Astrocyte (in vitro differentiated cells and primary cell): Measurements from ENCODE around the gene ZNF778. TPM values are rescaled to one million over a fixed set of nuclear protein-coding genes. Genes with fewer than 3 reads are reported as not detected.
"Not testable (repeated sequence)": the region's sequence is repeated elsewhere in the genome, so short reads cannot be mapped to it uniquely, and the experiment has no call there.

Experiments used
- DNase-seq: peaks from one replicate; pipeline ENCODE4 v3.0.0-alpha.2; 2010; ENCODE audit warnings: low read depth
- FAIRE-seq: peaks from 2 replicates; lab custom pipeline; 2011; peaks lifted over from hg19 to GRCh38; lab: Jason Lieb, UNC
- H2AFZ ChIP-seq: 2 replicates; pipeline ENCODE4 v1.6.0; 2012; ENCODE audit warnings: low read depth, low read length, inconsistent platforms
- H3K27ac ChIP-seq: 2 replicates; pipeline ENCODE4 v1.5.1; 2011; ENCODE audit warnings: low read depth, low read length, inconsistent platforms
- H3K27me3 ChIP-seq: 2 replicates; pipeline ENCODE4 v1.6.0; 2011; ENCODE audit warnings: low read length, inconsistent platforms; ENCODE audit not compliant: insufficient read depth
- H3K36me3 ChIP-seq: 2 replicates; pipeline ENCODE4 v1.5.1; 2011; ENCODE audit warnings: low read length, inconsistent platforms; ENCODE audit not compliant: insufficient read depth
- H3K4me1 ChIP-seq: 2 replicates; pipeline ENCODE4 v1.5.1; 2011; ENCODE audit warnings: low read length, inconsistent platforms; ENCODE audit not compliant: insufficient read depth
- H3K4me2 ChIP-seq: 2 replicates; pipeline ENCODE4 v1.6.0; 2012; ENCODE audit warnings: low read length, inconsistent platforms
- H3K4me3 ChIP-seq: 2 replicates; pipeline ENCODE4 v1.5.1; 2011; ENCODE audit warnings: low read depth, mild to moderate bottlenecking, low read length, inconsistent platforms; ENCODE audit not compliant: insufficient read depth
- H3K79me2 ChIP-seq: 2 replicates; pipeline ENCODE4 v1.6.0; 2012; ENCODE audit warnings: mild to moderate bottlenecking, low read length, inconsistent platforms; ENCODE audit not compliant: insufficient read depth
- H3K9ac ChIP-seq: 2 replicates; pipeline ENCODE4 v1.6.0; 2012; ENCODE audit warnings: mild to moderate bottlenecking, low read length, inconsistent platforms
- H3K9me3 ChIP-seq: 2 replicates; pipeline ENCODE4 v1.5.1; 2012; ENCODE audit warnings: low read depth, mild to moderate bottlenecking, low read length, inconsistent platforms; ENCODE audit not compliant: insufficient read depth
- H4K20me1 ChIP-seq: 2 replicates; pipeline ENCODE4 v1.6.0; 2012; ENCODE audit warnings: low read length, inconsistent platforms; ENCODE audit not compliant: insufficient read depth
- H3K27ac Mint-ChIP-seq: one replicate; pipeline ENCODE4 v1.8.0; 2021; ENCODE audit warnings: mild to moderate bottlenecking, mixed read lengths; ENCODE audit not compliant: unreplicated experiment
- H3K27me3 Mint-ChIP-seq: one replicate; pipeline ENCODE4 v1.8.0; 2021; ENCODE audit warnings: low read depth, mixed read lengths; ENCODE audit not compliant: unreplicated experiment
- H3K36me3 Mint-ChIP-seq: one replicate; pipeline ENCODE4 v1.8.0; 2021; ENCODE audit warnings: low read depth, mixed read lengths; ENCODE audit not compliant: unreplicated experiment
- H3K4me1 Mint-ChIP-seq: one replicate; pipeline ENCODE4 v1.8.0; 2021; ENCODE audit warnings: low read depth, mixed read lengths; ENCODE audit not compliant: unreplicated experiment
- H3K4me3 Mint-ChIP-seq: one replicate; pipeline ENCODE4 v1.8.0; 2021; ENCODE audit warnings: mild to moderate bottlenecking, moderate library complexity, mixed read lengths; ENCODE audit not compliant: unreplicated experiment
- H3K9me3 Mint-ChIP-seq: one replicate; pipeline ENCODE4 v1.8.0; 2021; ENCODE audit warnings: mild to moderate bottlenecking, mixed read lengths; ENCODE audit not compliant: unreplicated experiment
- CTCF ChIP-seq: IDR thresholded peaks from 2 replicates; pipeline ENCODE4 v1.5.1; 2011; ENCODE audit warnings: low read depth, mild to moderate bottlenecking, inconsistent platforms, low read length, moderate library complexity; ENCODE audit not compliant: insufficient read depth
- EZH2 ChIP-seq: IDR thresholded peaks from 2 replicates; pipeline ENCODE4 v1.6.1; 2012; ENCODE audit warnings: mild to moderate bottlenecking, low read length, inconsistent platforms; ENCODE audit not compliant: insufficient read depth
- total RNA-seq: library from RNA; stranded (reverse); gene quantifications from 2 replicates; pipeline ENCODE4 v1.2.1, GENCODE V29; 2021

The ZNF778 gene
- total RNA-seq, 1 donor from 2014 or later = 15.5 TPM

- Histone ChIP-seq H3K36me3 (no peaks in the 10 kb centered on the region), H3K9ac (no peak overlapping the region), H2AFZ (no peak overlapping the region), H3K4me1 (no peaks in the 10 kb centered on the region), H3K4me2 (no peak overlapping the region), H3K27me3 (peaks cover 4% of the 10 kb centered on the region), H3K4me3 (no peak overlapping the region), H3K27ac (no peak overlapping the region), H3K9me3 (no peaks in the 10 kb centered on the region), H4K20me1 (peaks cover 6% of the 10 kb centered on the region), H3K79me2 (no peaks in the 10 kb centered on the region)
- peaks cover 19% of the 10 kb centered on the region for H3K27me3 Mint-ChIP-seq
- no peak for TF ChIP-seq EZH2
- TF ChIP-seq CTCF = no peak
- no peaks in the 10 kb centered on the region for H3K4me1 Mint-ChIP-seq
- FAIRE-seq = no peak
- H3K9me3 Mint-ChIP-seq = no peaks in the 10 kb centered on the region
- DNase-seq = no peak
- no peak overlapping the region for H3K4me3 Mint-ChIP-seq
- H3K36me3 Mint-ChIP-seq = no peaks in the 10 kb centered on the region
- H3K27ac Mint-ChIP-seq = no peak overlapping the region
These were observed 32.9 kb upstream of the ZNF778 start for GRCh38 chr16:89184677-89184932.

GRCh38 chr16:89184933-89185794 lies 32.3 kb upstream of the ZNF778 start:
- Histone ChIP-seq H3K4me2 (no peak overlapping the region), H3K27me3 (peaks cover 4% of the 10 kb centered on the region), H3K9me3 (no peaks in the 10 kb centered on the region), H3K36me3 (no peaks in the 10 kb centered on the region), H4K20me1 (peaks cover 6% of the 10 kb centered on the region), H3K27ac (no peak overlapping the region), H3K4me3 (no peak overlapping the region), H3K9ac (no peak overlapping the region), H3K4me1 (no peaks in the 10 kb centered on the region), H3K79me2 (no peaks in the 10 kb centered on the region), H2AFZ (no peak overlapping the region)
- no peak for DNase-seq
- Mint-ChIP-seq H3K27ac (no peak overlapping the region), H3K4me1 (no peaks in the 10 kb centered on the region), H3K27me3 (peaks cover 17% of the 10 kb centered on the region), H3K4me3 (no peak overlapping the region), H3K9me3 (no peaks in the 10 kb centered on the region), H3K36me3 (no peaks in the 10 kb centered on the region)
- no peak for FAIRE-seq
- TF ChIP-seq CTCF (no peak), EZH2 (no peak)

- not testable (repeated sequence) for H3K36me3 ChIP-seq, H3K4me1 ChIP-seq, FAIRE-seq, H3K79me2 ChIP-seq, H3K4me1 Mint-ChIP-seq, H3K9me3 ChIP-seq, DNase-seq, H4K20me1 ChIP-seq, H3K27ac Mint-ChIP-seq, H3K36me3 Mint-ChIP-seq, H3K4me2 ChIP-seq, H3K9ac ChIP-seq, H3K4me3 ChIP-seq, H3K27ac ChIP-seq, H3K27me3 ChIP-seq, H2AFZ ChIP-seq, H3K9me3 Mint-ChIP-seq, H3K4me3 Mint-ChIP-seq
- peaks cover 18% of the 10 kb centered on the region for H3K27me3 Mint-ChIP-seq
These were observed 31.5 kb upstream of the ZNF778 start for GRCh38 chr16:89185887-89186592.

- not testable (repeated sequence) for H3K27ac Mint-ChIP-seq, H3K9me3 Mint-ChIP-seq, DNase-seq, H3K4me3 ChIP-seq, H2AFZ ChIP-seq, FAIRE-seq, H3K4me1 Mint-ChIP-seq, H3K79me2 ChIP-seq, H3K9me3 ChIP-seq, H3K27ac ChIP-seq, H3K4me3 Mint-ChIP-seq, H3K27me3 ChIP-seq, H3K36me3 ChIP-seq, H3K4me2 ChIP-seq, H3K9ac ChIP-seq, H3K36me3 Mint-ChIP-seq, H3K4me1 ChIP-seq
- peaks cover 17% of the 10 kb centered on the region for H3K27me3 Mint-ChIP-seq
- peaks cover 11% of the 10 kb centered on the region for H4K20me1 ChIP-seq
These were observed 30.9 kb upstream of the ZNF778 start for GRCh38 chr16:89186593-89187031.
